ENCODE results near the gene TGFBR3.
A peak's percentile ranks its signal among the peaks of the same experiment; 100 is the strongest.

Gene TGFBR3

GRCh38 chr1:91885716-91886506 is at the start of gene TGFBR3:
Gene TGFBR3 (minus strand): TSS chr1:91886151. CDS start chr1:91861531, 24,620 bp downstream.
- peak; percentile 83 for DNase-seq

GRCh38 chr1:91929250-91929649 is 43.3 kb upstream of the TGFBR3 start:
- no peak for DNase-seq

- DNase-seq = no peak
These were observed 42.1 kb upstream of the TGFBR3 start for GRCh38 chr1:91928026-91928425.

- DNase-seq = no peak
These were observed 39.9 kb upstream of the TGFBR3 start for GRCh38 chr1:91925644-91926435.

- DNase-seq = no peak
These were observed 38.2 kb upstream of the TGFBR3 start for GRCh38 chr1:91924146-91924545.

GRCh38 chr1:91919962-91920361 is 34.0 kb upstream of the TGFBR3 start:
- DNase-seq = no peak

GRCh38 chr1:91916811-91917460 is 31.0 kb upstream of the TGFBR3 start:
- DNase-seq = no peak

GRCh38 chr1:91916046-91916445 is 30.1 kb upstream of the TGFBR3 start:
- DNase-seq = no peak

GRCh38 chr1:91913018-91913417 is 27.1 kb upstream of the TGFBR3 start:
- no peak for DNase-seq

GRCh38 chr1:91912266-91912665 is 26.3 kb upstream of the TGFBR3 start:
- no peak for DNase-seq

- DNase-seq = no peak
These were observed 15.3 kb upstream of the TGFBR3 start for GRCh38 chr1:91901231-91901630.

- DNase-seq = no peak
These were observed 14.6 kb upstream of the TGFBR3 start for GRCh38 chr1:91900562-91900961.

- no peak for DNase-seq
These were observed 11.1 kb upstream of the TGFBR3 start for GRCh38 chr1:91897016-91897415.

- no peak for DNase-seq
These were observed 10.0 kb upstream of the TGFBR3 start for GRCh38 chr1:91895832-91896556.

- DNase-seq = no peak
These were observed 8.2 kb upstream of the TGFBR3 start for GRCh38 chr1:91894036-91894761.

GRCh38 chr1:91891969-91892368 is 6.0 kb upstream of the TGFBR3 start:
- DNase-seq = no peak

- DNase-seq = no peak
These were observed 5.5 kb upstream of the TGFBR3 start for GRCh38 chr1:91891454-91891853.

GRCh38 chr1:91889717-91890459 is 3.9 kb upstream of the TGFBR3 start:
- DNase-seq = no peak

GRCh38 chr1:91885213-91885715 is 687 bp downstream of the TGFBR3 start:
- no peak for DNase-seq

- no peak for DNase-seq
These were observed 1.3 kb downstream of the TGFBR3 start for GRCh38 chr1:91884459-91885212.

GRCh38 chr1:91883470-91883869 is 2.5 kb downstream of the TGFBR3 start:
- DNase-seq = no peak
